B cell (primary cell): ENCODE measurements around the gene ACAP3. TPM values are rescaled to one million over a fixed set of nuclear protein-coding genes. Genes with fewer than 3 reads are reported as not detected.

Experiments
- ATAC-seq: fragments of 200-7000 bp; cut with Tn5 transposase; one replicate; pipeline ENCODE4 v1.10.0; 2021; ENCODE audit warnings: low read depth, mild to moderate bottlenecking, moderate number of reproducible peaks, moderate library complexity
- CTCF ChIA-PET: fragments of 350-600 bp; sonication (Branson Sonifier 250); formaldehyde crosslinking; loops from one replicate; lab custom pipeline; 2021; ENCODE audit warnings: antibody characterized with exemption, inconsistent platforms; lab: Charles Lee
- POLR2A ChIA-PET: fragments of 350-600 bp; sonication (Branson Sonifier 250); formaldehyde crosslinking; loops from one replicate; lab custom pipeline; 2021; ENCODE audit warnings: antibody characterized with exemption; lab: Charles Lee
- DNase-seq: peaks from one replicate; pipeline ENCODE4 v3.0.0; 2013
- H2AFZ ChIP-seq: 2 replicates; pipeline ENCODE4 v1.6.1; 2012; ENCODE audit warnings: mild to moderate bottlenecking, low read depth, low read length; ENCODE audit not compliant: insufficient read depth, poor library complexity, severe bottlenecking
- H3K27ac ChIP-seq, 2 donors: 1 replicate in 1 of 2; 2 replicates in 1 of 2; pipeline ENCODE4 v1.5.1; 2012 to 2013; ENCODE audit warnings: low read length in 2 of 2, mild to moderate bottlenecking in 2 of 2, moderate library complexity in 1 of 2
- H3K27me3 ChIP-seq, 4 experiments: fragments of 200-600 bp in 1 of 4; sonication (generic) in 1 of 4; replicated peaks in 1 of 4; 1 replicate in 2 of 4; 2 replicates in 2 of 4; pipeline versions ENCODE4 v1.6.1 to v1.7.0; 2013 to 2016; ENCODE audit warnings: low read length in 3 of 4, mild to moderate bottlenecking in 2 of 4, mixed read lengths in 1 of 4, moderate library complexity in 1 of 4; ENCODE audit not compliant: insufficient read depth in 4 of 4, control insufficient read depth in 3 of 4; ENCODE audit errors: control extremely low read depth in 1 of 4
- H3K36me3 ChIP-seq, 2 experiments: replicated peaks in 1 of 2; 1 replicate in 1 of 2; 2 replicates in 1 of 2; pipeline versions ENCODE4 v1.6.1 to v1.7.1; 2013; ENCODE audit warnings: low read length in 1 of 2; ENCODE audit not compliant: insufficient read depth in 2 of 2, control insufficient read depth in 1 of 2; ENCODE audit errors: control extremely low read depth in 1 of 2, extremely low read depth in 1 of 2
- H3K4me1 ChIP-seq, 2 donors: fragments of 200-600 bp in 1 of 2; sonication (generic) in 1 of 2; 1 replicate in 1 of 2; 2 replicates in 1 of 2; pipeline versions ENCODE4 v1.5.1 to v1.6.1; 2013 to 2017; ENCODE audit warnings: low read length in 2 of 2; ENCODE audit not compliant: control insufficient read depth in 2 of 2, insufficient read depth in 2 of 2
- H3K4me2 ChIP-seq: replicated peaks from 2 replicates; pipeline ENCODE3; 2012; ENCODE audit warnings: mild to moderate bottlenecking, low read depth, low read length; ENCODE audit not compliant: poor library complexity, severe bottlenecking
- H3K4me3 ChIP-seq, 5 experiments: fragments of 200-600 bp in 1 of 5; sonication (generic) in 1 of 5; 1 replicate in 3 of 5; 2 replicates in 2 of 5; pipeline versions ENCODE4 v1.5.1 to v1.7.0; 2011 to 2016; ENCODE audit warnings: low read length in 4 of 5, mild to moderate bottlenecking in 4 of 5, low read depth in 2 of 5, control low read depth in 1 of 5, moderate library complexity in 1 of 5; ENCODE audit not compliant: insufficient read depth in 1 of 5; ENCODE audit errors: control extremely low read depth in 1 of 5, extremely low read depth in 1 of 5
- H3K79me2 ChIP-seq: fragments of 200-600 bp; sonication (generic); one replicate; pipeline ENCODE4 v1.6.0; 2016; ENCODE audit warnings: low read length; ENCODE audit not compliant: control insufficient read depth, insufficient read depth
- H3K9ac ChIP-seq: fragments of 200-600 bp; sonication (generic); 2 replicates; pipeline ENCODE4 v1.6.1; 2017; ENCODE audit warnings: mild to moderate bottlenecking, low read length, moderate library complexity
- H3K9me3 ChIP-seq, 3 donors: one replicate each; pipeline versions ENCODE4 v1.6.1 to v1.7.1; 2013; ENCODE audit warnings: low read length in 2 of 3; ENCODE audit not compliant: control insufficient read depth in 2 of 3, insufficient read depth in 1 of 3; ENCODE audit errors: control extremely low read depth in 1 of 3
- H4K20me1 ChIP-seq: 2 replicates; pipeline ENCODE4 v1.6.0; 2012; ENCODE audit warnings: mild to moderate bottlenecking, low read length; ENCODE audit not compliant: insufficient read depth, control insufficient read depth, poor library complexity, severe bottlenecking
- H3K27ac Mint-ChIP-seq: one replicate; pipeline ENCODE4 v1.8.0; 2021; ENCODE audit warnings: mixed read lengths
- H3K27me3 Mint-ChIP-seq: one replicate; pipeline ENCODE4 v1.8.0; 2021; ENCODE audit warnings: mixed read lengths
- H3K4me1 Mint-ChIP-seq: one replicate; pipeline ENCODE4 v1.8.0; 2021; ENCODE audit warnings: mixed read lengths
- H3K4me3 Mint-ChIP-seq: one replicate; pipeline ENCODE4 v1.8.0; 2021; ENCODE audit warnings: mixed read lengths
- H3K9me3 Mint-ChIP-seq: one replicate; pipeline ENCODE4 v1.8.0; 2022; ENCODE audit warnings: mixed read lengths; ENCODE audit not compliant: insufficient read depth
- EZH2 ChIP-seq: IDR thresholded peaks from 2 replicates; pipeline ENCODE4 v1.6.1; 2012; ENCODE audit warnings: borderline replicate concordance, low read depth, mild to moderate bottlenecking, moderate library complexity, low read length; ENCODE audit not compliant: insufficient read depth, poor library complexity, severe bottlenecking
- WGBS: methylation state at CpG from one replicate; pipeline ENCODE4 v1.1.5; 2013; ENCODE audit warnings: missing lambda C conversion rate; ENCODE audit not compliant: insufficient coverage; 5-methylcytosine and 5-hydroxymethylcytosine counted together
- intact Hi-C: fragments of 100-400 bp; cut with micrococcal nuclease; formaldehyde crosslinking; loops from one replicate; pipeline ENCODE4 v1.10.0; 2022
- polyA plus RNA-seq: library from polyadenylated mRNA; depleted of rRNA; stranded (reverse); fragments of >200 nt; gene quantifications from 2 replicates; pipeline ENCODE4 v1.2.3, GENCODE V29; 2012
- total RNA-seq, 2 donors: library from RNA; stranded (reverse); fragments of 120-200 nt in 1 of 2; gene quantifications; 1 replicate in 1 of 2; 2 replicates in 1 of 2; pipeline versions ENCODE4 v1.2.3 to v1.2.4, GENCODE V29; 2013 to 2022
- TF ChIP-seq, protein P1 (sequence below): fragments of 200-600 bp; IDR thresholded peaks from one replicate; pipeline ENCODE4 v1.8.0; 2022; ENCODE audit warnings: antibody characterized with exemption, mild to moderate bottlenecking

The ACAP3 gene
- total and polyA plus RNA-seq, 2 donors (not counting 1 experiment from before 2014, with no cell fraction given) = 40.7 to 124 TPM

DNA sequence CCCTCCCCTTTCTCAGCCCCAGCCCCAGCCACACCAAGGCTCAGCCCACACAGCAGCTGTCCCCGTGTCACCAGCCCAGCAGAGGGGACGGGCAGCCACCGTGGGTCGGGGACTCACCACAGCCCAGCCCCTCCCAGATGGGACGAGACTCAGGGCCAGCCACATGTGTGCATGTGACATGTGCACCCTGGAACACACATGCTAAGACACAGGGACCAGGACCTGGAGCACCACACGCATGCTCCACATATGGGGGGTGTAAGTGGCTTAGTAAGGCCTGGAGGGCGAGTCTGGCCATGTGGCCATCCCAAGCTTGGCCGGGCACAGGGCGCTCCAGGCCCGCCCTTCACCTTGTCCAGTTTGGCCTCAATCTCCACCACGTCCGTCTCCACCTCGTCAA is 4.0 kb downstream of the ACAP3 start:
- Mint-ChIP-seq H3K4me1 (peaks cover 31% of the 10 kb centered on the region), H3K27me3 (no peaks in the 10 kb centered on the region), H3K9me3 (no peaks in the 10 kb centered on the region), H3K4me3 (peak overlapping the region; percentile 10), H3K27ac (peak overlapping the region; percentile 26)
- ChIA-PET POLR2A (interaction anchor here (0.6 kb wide), 1 partner anchor 52 kb away, joined by 3 read pairs; no protein-coding TSS in a partner anchor), CTCF (interaction anchor here (1.2 kb wide), 1 partner anchor 12 kb away, joined by 4 read pairs; no protein-coding TSS in a partner anchor)
- Histone ChIP-seq H3K36me3 (no peaks in the 10 kb centered on the region), H4K20me1 (peaks cover 43% of the 10 kb centered on the region), H3K9me3 (no peaks in the 10 kb centered on the region), H3K4me3 (no peak overlapping the region), H3K9ac (no peak overlapping the region), H3K79me2 (peaks cover 33% of the 10 kb centered on the region), H2AFZ (no peak overlapping the region), H3K4me1 (peaks cover 28 to 38% of the 10 kb centered on the region in 2 donors), H3K27me3 (no peaks in the 10 kb centered on the region), H3K4me2 (no peak overlapping the region), H3K27ac (no peak overlapping the region)
- DNase-seq (no peak), ATAC-seq (no peak)
- TF ChIP-seq, protein P1, sequence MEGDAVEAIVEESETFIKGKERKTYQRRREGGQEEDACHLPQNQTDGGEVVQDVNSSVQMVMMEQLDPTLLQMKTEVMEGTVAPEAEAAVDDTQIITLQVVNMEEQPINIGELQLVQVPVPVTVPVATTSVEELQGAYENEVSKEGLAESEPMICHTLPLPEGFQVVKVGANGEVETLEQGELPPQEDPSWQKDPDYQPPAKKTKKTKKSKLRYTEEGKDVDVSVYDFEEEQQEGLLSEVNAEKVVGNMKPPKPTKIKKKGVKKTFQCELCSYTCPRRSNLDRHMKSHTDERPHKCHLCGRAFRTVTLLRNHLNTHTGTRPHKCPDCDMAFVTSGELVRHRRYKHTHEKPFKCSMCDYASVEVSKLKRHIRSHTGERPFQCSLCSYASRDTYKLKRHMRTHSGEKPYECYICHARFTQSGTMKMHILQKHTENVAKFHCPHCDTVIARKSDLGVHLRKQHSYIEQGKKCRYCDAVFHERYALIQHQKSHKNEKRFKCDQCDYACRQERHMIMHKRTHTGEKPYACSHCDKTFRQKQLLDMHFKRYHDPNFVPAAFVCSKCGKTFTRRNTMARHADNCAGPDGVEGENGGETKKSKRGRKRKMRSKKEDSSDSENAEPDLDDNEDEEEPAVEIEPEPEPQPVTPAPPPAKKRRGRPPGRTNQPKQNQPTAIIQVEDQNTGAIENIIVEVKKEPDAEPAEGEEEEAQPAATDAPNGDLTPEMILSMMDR = no peak
- TF ChIP-seq EZH2 = no peak
- WGBS = 88% methylated on average over 12 of the region's 13 CpGs
- intact Hi-C loops = no loop called here

DNA sequence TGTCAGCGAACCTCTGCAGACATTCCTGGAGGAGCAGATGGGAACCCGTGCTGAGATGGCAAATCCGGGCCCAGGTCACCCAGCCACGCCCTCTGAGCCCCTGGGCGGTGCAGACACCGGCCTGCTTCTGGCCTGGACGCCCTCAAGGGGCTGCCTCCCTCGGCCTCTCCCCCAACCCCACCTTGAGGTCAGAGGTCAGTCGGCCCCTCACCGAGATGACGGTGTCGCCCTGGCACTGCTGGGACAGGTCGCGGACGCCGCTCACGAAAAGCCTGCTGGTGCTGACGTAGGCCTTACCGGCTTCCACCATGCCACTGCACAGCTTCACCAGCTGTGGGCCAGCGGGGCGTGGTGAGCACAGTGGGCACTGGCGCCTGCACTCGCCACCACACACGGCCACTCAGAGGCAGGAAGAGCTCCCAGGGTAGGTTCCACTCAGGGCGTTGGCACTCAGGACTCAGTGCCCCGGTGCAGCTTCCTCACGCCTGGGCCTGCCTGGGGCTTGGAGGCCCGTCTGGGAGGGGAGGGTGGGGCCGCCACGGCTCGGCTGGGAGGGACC is 4.7 kb downstream of the ACAP3 start:
- Histone ChIP-seq H3K27me3 (no peaks in the 10 kb centered on the region), H3K4me2 (no peak overlapping the region), H3K27ac (no peak overlapping the region), H3K9me3 (no peaks in the 10 kb centered on the region), H4K20me1 (peaks cover 43% of the 10 kb centered on the region), H3K9ac (no peak overlapping the region), H3K4me1 (peaks cover 28 to 38% of the 10 kb centered on the region in 2 donors), H3K79me2 (peaks cover 33% of the 10 kb centered on the region), H3K36me3 (no peaks in the 10 kb centered on the region), H3K4me3 (no peak overlapping the region), H2AFZ (no peak overlapping the region)
- CTCF ChIA-PET = interaction anchor here (0.5 to 1.2 kb wide), 2 partner anchors 11 to 271 kb away, joined by 4 read pairs; no protein-coding TSS in a partner anchor
- ATAC-seq (no peak), DNase-seq (no peak)
- POLR2A ChIA-PET = interaction anchor here (0.7 kb wide), 1 partner anchor 87 kb away, joined by 5 read pairs; no protein-coding TSS in a partner anchor
- Mint-ChIP-seq H3K9me3 (no peaks in the 10 kb centered on the region), H3K4me1 (peaks cover 31% of the 10 kb centered on the region), H3K4me3 (no peak overlapping the region), H3K27ac (no peak overlapping the region), H3K27me3 (no peaks in the 10 kb centered on the region)
- intact Hi-C loops = no loop called here
- 87% methylated on average over 25 of the region's 31 CpGs for WGBS
- TF ChIP-seq, protein P1 = no peak
- TF ChIP-seq EZH2 = no peak
